NT2/D1 (cell line): ENCODE data around the gene RNF168.
"Not testable (repeated sequence)": the region's sequence is repeated elsewhere in the genome, so short reads cannot be mapped to it uniquely, and the experiment has no call there.

Experiments used
- DNase-seq: peaks from one replicate; pipeline ENCODE4 v3.0.0-alpha.2; 2011; ENCODE audit warnings: low read depth, low spot score
- H3K27me3 ChIP-seq: 2 replicates; pipeline ENCODE4 v1.6.0; 2011; ENCODE audit warnings: mild to moderate bottlenecking; ENCODE audit not compliant: insufficient read length, insufficient read depth
- H3K36me3 ChIP-seq: 2 replicates; pipeline ENCODE4 v1.6.1; 2011; ENCODE audit warnings: mild to moderate bottlenecking, low read length, mixed read lengths; ENCODE audit not compliant: insufficient read depth, insufficient read length
- H3K4me1 ChIP-seq: 2 replicates; pipeline ENCODE4 v1.5.1; 2011; ENCODE audit not compliant: insufficient read depth, insufficient read length
- H3K4me3 ChIP-seq: 2 replicates; pipeline ENCODE4 v1.5.1; 2011; ENCODE audit warnings: low read depth; ENCODE audit not compliant: insufficient read length
- H3K9ac ChIP-seq: 2 replicates; pipeline ENCODE4 v1.6.0; 2011; ENCODE audit warnings: low read depth; ENCODE audit not compliant: insufficient read length
- H3K9me3 ChIP-seq: 2 replicates; pipeline ENCODE4 v1.5.1; 2011; ENCODE audit warnings: mild to moderate bottlenecking, low read length; ENCODE audit not compliant: insufficient read depth
- SUZ12 ChIP-seq: IDR thresholded peaks from 2 replicates; pipeline ENCODE4 v1.6.1; 2011; ENCODE audit not compliant: insufficient read length, insufficient read depth; ENCODE audit errors: extremely low read depth
- YY1 ChIP-seq: IDR thresholded peaks from 2 replicates; pipeline ENCODE4 v1.6.1; 2011; ENCODE audit not compliant: insufficient read length, insufficient read depth
- ZNF274 ChIP-seq: IDR thresholded peaks from 2 replicates; pipeline ENCODE4 v1.6.1; 2011; ENCODE audit warnings: mild to moderate bottlenecking, low read depth, low read length

Gene RNF168

DNA sequence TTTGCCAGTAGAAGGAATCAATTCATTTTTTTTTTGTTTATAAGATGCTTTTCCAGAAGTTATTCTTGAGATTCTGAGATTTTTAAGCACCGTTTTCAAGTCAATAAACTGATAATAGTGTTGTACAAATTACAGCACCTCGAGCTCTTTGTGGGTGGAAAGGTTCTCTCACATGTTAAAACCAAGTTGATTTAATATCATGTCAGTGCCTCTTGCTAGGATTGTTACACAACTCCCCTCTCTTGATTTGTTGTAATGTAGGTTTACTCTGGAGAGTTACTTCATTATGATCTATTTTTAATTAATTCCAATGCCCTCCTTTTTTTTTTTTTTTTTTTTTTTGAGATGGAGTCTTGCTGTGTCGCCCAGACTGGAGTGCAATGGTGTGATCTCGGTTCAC is 45.5 kb downstream of the RNF168 start:
- Histone ChIP-seq H3K9me3 (no peaks in the 10 kb centered on the region), H3K27me3 (no peaks in the 10 kb centered on the region), H3K4me1 (no peaks in the 10 kb centered on the region), H3K9ac (no peak overlapping the region), H3K4me3 (no peak overlapping the region), H3K36me3 (no peaks in the 10 kb centered on the region)
- no peak for DNase-seq
- no peak for TF ChIP-seq ZNF274
- no peak for TF ChIP-seq YY1
- TF ChIP-seq SUZ12 = no peak

DNA sequence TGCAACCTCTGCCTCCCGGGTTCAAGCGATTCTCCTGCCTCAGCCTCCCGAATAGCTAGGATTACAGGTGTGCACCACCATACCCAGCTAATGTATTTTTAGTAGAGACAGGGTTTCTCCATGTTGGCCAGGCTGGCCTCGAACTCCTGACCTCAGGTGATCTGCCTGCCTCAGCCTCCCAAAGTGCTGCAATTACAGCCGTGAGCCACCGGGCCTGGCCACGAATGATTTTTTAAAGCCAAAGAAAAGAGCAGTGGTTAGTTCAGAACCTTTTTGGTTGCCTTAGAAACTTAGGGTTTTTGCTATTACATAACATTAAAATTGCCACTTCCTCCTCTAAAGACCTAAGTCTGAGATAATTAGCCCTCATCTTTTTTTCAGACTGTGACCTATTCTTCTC is 46.1 kb downstream of the RNF168 start:
- H3K9me3 ChIP-seq, H3K4me3 ChIP-seq, H3K9ac ChIP-seq, H3K4me1 ChIP-seq, DNase-seq, H3K36me3 ChIP-seq, H3K27me3 ChIP-seq: not testable (repeated sequence)

- no peaks in the 10 kb centered on the region for H3K4me1 ChIP-seq
- no peak overlapping the region for H3K4me3 ChIP-seq
- no peak for DNase-seq
- no peaks in the 10 kb centered on the region for H3K27me3 ChIP-seq
- no peaks in the 10 kb centered on the region for H3K36me3 ChIP-seq
- TF ChIP-seq ZNF274 = no peak
- TF ChIP-seq SUZ12 = no peak
- no peak for TF ChIP-seq YY1
- no peaks in the 10 kb centered on the region for H3K9me3 ChIP-seq
- H3K9ac ChIP-seq = no peak overlapping the region
Observed at GRCh38 chr3:196454935-196455334, 48.6 kb downstream of the RNF168 start.

- H3K4me3 ChIP-seq, H3K27me3 ChIP-seq, H3K9me3 ChIP-seq, H3K36me3 ChIP-seq, H3K9ac ChIP-seq, H3K4me1 ChIP-seq, DNase-seq: not testable (repeated sequence)
Observed at GRCh38 chr3:196445391-196445790, 58.2 kb downstream of the RNF168 start.

DNA sequence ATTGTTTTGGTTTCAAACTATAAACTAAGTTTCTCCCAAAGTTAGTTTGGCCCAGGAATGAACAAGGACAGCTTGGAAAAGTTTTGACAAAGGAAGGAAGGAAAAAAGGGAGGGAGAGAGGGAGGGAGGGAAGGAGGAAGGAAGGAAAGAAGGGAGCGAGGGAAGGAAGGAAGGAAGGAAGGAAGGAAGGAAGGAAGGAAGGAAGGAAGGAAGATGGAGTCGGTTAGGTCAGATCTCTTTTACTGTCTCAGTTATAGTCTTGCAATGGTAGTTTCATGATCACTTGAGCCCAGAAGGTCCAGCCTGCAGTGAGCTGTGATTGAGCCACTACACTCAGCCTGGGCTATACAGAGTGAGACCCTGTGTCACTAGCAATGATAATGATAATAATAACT is 59.1 kb downstream of the RNF168 start:
- H3K4me1 ChIP-seq = no peaks in the 10 kb centered on the region

GRCh38 chr3:196440696-196441095 is 62.9 kb downstream of the RNF168 start:
- TF ChIP-seq SUZ12 (no peak), ZNF274 (no peak), YY1 (no peak)
- no peak for DNase-seq
- Histone ChIP-seq H3K27me3 (no peaks in the 10 kb centered on the region), H3K36me3 (no peaks in the 10 kb centered on the region), H3K4me1 (no peaks in the 10 kb centered on the region), H3K9me3 (no peaks in the 10 kb centered on the region), H3K9ac (no peak overlapping the region), H3K4me3 (no peak overlapping the region)

More for the DNA sequence above, 59.1 kb downstream of the RNF168 start:
- H3K9ac ChIP-seq = no peak overlapping the region
- no peaks in the 10 kb centered on the region for H3K27me3 ChIP-seq
- no peak for TF ChIP-seq ZNF274
- TF ChIP-seq SUZ12 = no peak
- no peak for TF ChIP-seq YY1
- no peaks in the 10 kb centered on the region for H3K36me3 ChIP-seq
- H3K4me3 ChIP-seq = no peak overlapping the region
- DNase-seq = no peak
- no peaks in the 10 kb centered on the region for H3K9me3 ChIP-seq

- Histone ChIP-seq H3K9me3 (no peaks in the 10 kb centered on the region), H3K4me3 (no peak overlapping the region), H3K4me1 (peaks cover 3% of the 10 kb centered on the region), H3K9ac (no peak overlapping the region), H3K36me3 (no peaks in the 10 kb centered on the region), H3K27me3 (no peaks in the 10 kb centered on the region)
- TF ChIP-seq SUZ12 = no peak
- no peak for TF ChIP-seq YY1
- no peak for TF ChIP-seq ZNF274
- DNase-seq = no peak
Observed at GRCh38 chr3:196440041-196440537, 63.5 kb downstream of the RNF168 start.
